Upper lobe of left lung (tissue), 6 donors: Measurements from ENCODE around the gene QDPR. TPM values are rescaled to one million over a fixed set of nuclear protein-coding genes. Genes with fewer than 3 reads are reported as not detected.

ENCODE experiments used
- ATAC-seq, 2 donors: fragments of 200-7000 bp; cut with Tn5 transposase; one replicate each; pipeline ENCODE4 v1.9.1; 2022; ENCODE audit warnings: mild to moderate bottlenecking in 2 of 2, moderate library complexity in 2 of 2; ENCODE audit not compliant: low FRiP score in 2 of 2
- DNase-seq, 2 donors: peaks; one replicate each; pipeline ENCODE4 v3.0.0-alpha.2; 2019 to 2020
- H3K27ac ChIP-seq, 4 donors: fragments of 200-600 bp; sonication (generic); one replicate each; pipeline ENCODE4 v1.5.1; 2016 to 2019
- H3K27me3 ChIP-seq, 4 donors: fragments of 200-600 bp; sonication (generic); one replicate each; pipeline ENCODE4 v1.5.1; 2017 to 2019
- H3K36me3 ChIP-seq, 4 donors: fragments of 200-600 bp; sonication (generic); one replicate each; pipeline ENCODE4 v1.5.1; 2016 to 2019
- H3K4me1 ChIP-seq, 4 donors: fragments of 200-600 bp; sonication (generic); one replicate each; pipeline ENCODE4 v1.5.1; 2018 to 2019
- H3K4me3 ChIP-seq, 4 donors: fragments of 200-600 bp; sonication (generic); one replicate each; pipeline ENCODE4 v1.5.1; 2017 to 2019; ENCODE audit warnings: mild to moderate bottlenecking in 2 of 4, moderate library complexity in 1 of 4
- H3K9me3 ChIP-seq, 4 donors: fragments of 200-600 bp; sonication (generic); one replicate each; pipeline ENCODE4 v1.5.1; 2018 to 2019
- CTCF ChIP-seq, 6 experiments: fragments of 450-650 bp in 4 of 6; fragments of 200-600 bp in 2 of 6; sonication (generic) in 2 of 6; IDR thresholded peaks; one replicate each; pipeline ENCODE4 v1.5.1; 2016 to 2019; ENCODE audit warnings: antibody characterized with exemption in 6 of 6
- EP300 ChIP-seq, 4 donors: sonication (generic); formaldehyde crosslinking; IDR thresholded peaks; one replicate each; pipeline ENCODE4 v1.5.1; 2017; ENCODE audit warnings: antibody characterized with exemption in 4 of 4, control low read depth in 2 of 4
- POLR2A ChIP-seq, 4 donors: fragments of 450-650 bp; IDR thresholded peaks; one replicate each; pipeline ENCODE4 v1.5.1; 2016 to 2017; ENCODE audit warnings: antibody characterized with exemption in 4 of 4, mild to moderate bottlenecking in 2 of 4
- POLR2AphosphoS5 ChIP-seq, 2 donors: sonication (generic); formaldehyde crosslinking; IDR thresholded peaks; one replicate each; pipeline ENCODE4 v1.5.1; 2017; ENCODE audit warnings: antibody characterized with exemption in 2 of 2
- WGBS, 2 donors: methylation state at CpG; one replicate each; pipeline ENCODE4 v1.1.5; 2017 to 2018; 5-methylcytosine and 5-hydroxymethylcytosine counted together
- total RNA-seq, 6 donors: library from RNA; depleted of rRNA in 4 of 6; stranded (reverse); fragments of >200 nt in 4 of 6; gene quantifications; one replicate each; pipeline versions ENCODE4 v1.1.0 to v1.2.1, GENCODE V29; 2016 to 2021
- donor health status: DM: no; HTN: no; CAD: no; lungs with moderate emphysema.
- donor health status: DM: no; HTN: yes; CAD: no; lungs with severe emphysema.

The QDPR gene
- total RNA-seq, 6 donors from 2014 or later = 16.3 to 48.4 (median 22.7) TPM

GRCh38 chr4:17494258-17495190 is 17.4 kb downstream of the QDPR start:
- Histone ChIP-seq H3K36me3 (peaks cover 0 to 75% (median 29%) of the 10 kb centered on the region in 4 donors), H3K27me3 (no peaks in the 10 kb centered on the region), H3K4me3 (no peak overlapping the region), H3K27ac (no peak overlapping the region), H3K4me1 (peaks cover 13 to 34% (median 14%) of the 10 kb centered on the region in 4 donors), H3K9me3 (no peaks in the 10 kb centered on the region)
- DNase-seq (no peak), ATAC-seq (peak in 1 of 2 donors; percentile 63)
- no peak for TF ChIP-seq EP300 (IDR thresholded peaks at IDR 0.05)
- no peak for TF ChIP-seq POLR2AphosphoS5 (IDR thresholded peaks at IDR 0.05)
- TF ChIP-seq CTCF (IDR thresholded peaks at IDR 0.05) = no peak
- TF ChIP-seq POLR2A (IDR thresholded peaks at IDR 0.05) = no peak
- 92 to 94% methylated on average over 10 of the region's 10 CpGs for WGBS, 2 donors

- DNase-seq (no peak), ATAC-seq (no peak)
- Histone ChIP-seq H3K27ac (peak overlapping the region in 1 of 4 donors; percentile 1), H3K27me3 (no peaks in the 10 kb centered on the region), H3K4me3 (no peak overlapping the region), H3K4me1 (peaks cover 10 to 34% (median 13%) of the 10 kb centered on the region in 4 donors), H3K9me3 (no peaks in the 10 kb centered on the region), H3K36me3 (peaks cover 0 to 75% (median 37%) of the 10 kb centered on the region in 4 donors)
- WGBS, 2 donors = 51 to 56% methylated on average over 4 of the region's 4 CpGs
- TF ChIP-seq POLR2AphosphoS5 (IDR thresholded peaks at IDR 0.05) = no peak
- TF ChIP-seq CTCF (IDR thresholded peaks at IDR 0.05) = no peak
- TF ChIP-seq POLR2A (IDR thresholded peaks at IDR 0.05) = no peak
- no peak for TF ChIP-seq EP300 (IDR thresholded peaks at IDR 0.05)
These were observed 18.3 kb downstream of the QDPR start for GRCh38 chr4:17493619-17494018.

- WGBS, 2 donors = 94 to 100% methylated on average over 1 to 2 of the region's 2 CpGs
- H3K27ac ChIP-seq = peak overlapping the region in 2 of 4 donors; percentile 1 to 25
- peaks cover 8 to 32% (median 13%) of the 10 kb centered on the region in 4 donors for H3K4me1 ChIP-seq
- DNase-seq = no peak
- H3K36me3 ChIP-seq = peaks cover 0 to 75% (median 40%) of the 10 kb centered on the region in 4 donors
- no peaks in the 10 kb centered on the region for H3K9me3 ChIP-seq
- no peak overlapping the region for H3K4me3 ChIP-seq
- no peaks in the 10 kb centered on the region for H3K27me3 ChIP-seq
- TF ChIP-seq POLR2A (IDR thresholded peaks at IDR 0.05) (no peak), EP300 (IDR thresholded peaks at IDR 0.05) (no peak), CTCF (IDR thresholded peaks at IDR 0.05) (no peak), POLR2AphosphoS5 (IDR thresholded peaks at IDR 0.05) (no peak)
- ATAC-seq = no peak
These were observed 19.0 kb downstream of the QDPR start for GRCh38 chr4:17492876-17493275.

- Histone ChIP-seq H3K27me3 (no peaks in the 10 kb centered on the region), H3K9me3 (no peaks in the 10 kb centered on the region), H3K27ac (no peak overlapping the region), H3K4me1 (peaks cover 4 to 27% (median 13%) of the 10 kb centered on the region in 4 donors), H3K36me3 (peaks cover 0 to 77% (median 45%) of the 10 kb centered on the region in 4 donors), H3K4me3 (no peak overlapping the region)
- TF ChIP-seq CTCF (IDR thresholded peaks at IDR 0.05) (no peak), EP300 (IDR thresholded peaks at IDR 0.05) (no peak)
- WGBS, 2 donors = 67 to 80% methylated on average over 7 to 15 of the region's 15 CpGs
- DNase-seq (peak in 1 of 2 donors; percentile 74), ATAC-seq (no peak)
These were observed 19.7 kb downstream of the QDPR start for GRCh38 chr4:17492058-17492741.
